ENCODE results near the gene ANKRD33.

ANKRD33 gene

DNA sequence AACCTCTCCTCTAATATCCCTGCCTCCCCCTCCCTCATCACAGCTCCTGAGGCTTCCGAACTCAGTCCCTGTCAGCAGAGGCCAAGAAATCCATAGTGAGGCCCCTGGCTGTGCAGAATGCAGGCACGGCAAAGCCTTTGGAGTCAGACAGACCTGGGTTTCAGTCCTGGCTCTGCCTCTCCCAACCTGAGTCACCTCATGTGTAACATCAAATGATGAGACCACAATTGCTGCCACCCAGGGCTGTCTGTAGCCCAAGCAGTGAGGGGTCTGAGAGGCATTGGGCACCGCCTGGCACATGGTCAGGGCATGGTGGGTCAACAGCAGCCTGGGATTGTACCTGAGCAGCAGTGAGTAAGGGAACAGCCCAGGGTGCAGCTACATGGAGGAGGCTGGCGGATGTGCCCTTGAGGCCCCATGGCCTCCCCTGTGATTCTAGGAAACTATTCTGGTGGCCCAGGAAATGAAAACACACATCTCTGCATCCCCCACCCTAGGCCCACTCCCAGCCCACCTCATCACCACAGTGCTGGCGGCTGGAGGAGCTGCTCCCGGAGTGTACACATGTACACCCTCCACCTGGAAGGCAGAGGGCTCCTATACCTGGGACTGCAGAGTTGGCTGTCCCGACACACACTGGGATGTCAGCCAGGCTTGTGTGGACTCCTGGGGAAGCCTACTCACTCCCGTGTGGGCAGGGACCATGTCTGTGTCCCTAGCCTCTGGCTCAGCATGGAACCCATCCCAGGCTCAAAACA, 7.7 kb downstream of the ANKRD33 start:
- TF ChIP-seq POLR2A (IDR thresholded peaks at IDR 0.05; ENCODE audit: low read length) (no peak), GATA1 (IDR thresholded peaks at IDR 0.05; ENCODE audit: low read depth, low read length) (no peak)
- no peak for DNase-seq

DNA sequence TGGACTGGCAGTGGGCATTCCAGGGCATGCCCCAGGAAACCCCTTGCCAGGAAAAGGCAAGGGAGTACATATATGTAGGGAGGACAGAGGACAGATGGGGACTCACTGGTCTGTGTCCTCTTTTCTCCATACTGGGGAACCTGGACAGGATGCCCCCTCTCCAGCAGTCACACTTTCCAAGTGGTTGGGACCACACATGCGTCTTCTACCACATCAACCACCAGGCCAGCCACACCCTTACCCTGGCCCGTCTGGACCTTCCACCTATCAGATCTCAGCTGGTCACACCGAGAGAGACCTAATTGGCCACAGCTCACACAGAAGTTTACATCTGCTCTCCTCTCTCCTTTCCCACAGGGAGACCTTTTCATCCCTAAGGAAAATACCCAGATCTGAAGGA, 8.3 kb downstream of the ANKRD33 start:
- TF ChIP-seq POLR2A (IDR thresholded peaks at IDR 0.05; ENCODE audit: low read length): no peak
- TF ChIP-seq GATA1 (IDR thresholded peaks at IDR 0.05; ENCODE audit: low read depth, low read length): no peak

DNA sequence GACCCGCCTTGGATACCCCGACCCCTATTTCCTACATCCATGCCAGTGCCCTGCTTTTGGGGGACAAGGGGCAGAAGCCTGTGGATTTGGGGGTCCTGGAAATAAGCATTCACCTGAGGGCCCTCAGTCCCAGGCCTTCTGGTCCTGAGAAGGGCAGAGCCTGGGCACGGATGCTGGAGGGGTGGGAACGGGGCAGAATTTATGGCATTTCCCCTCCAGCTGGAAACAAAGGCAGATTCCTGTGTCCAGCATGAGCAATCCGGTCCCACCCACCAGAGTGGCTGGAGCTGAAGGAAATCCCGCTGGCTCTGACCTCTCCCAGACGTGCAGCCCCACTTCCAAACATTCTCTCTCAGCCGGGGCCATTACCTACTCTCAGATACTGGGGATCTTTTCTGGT, 9.3 kb downstream of the ANKRD33 start:
- no peak for TF ChIP-seq GATA1 (IDR thresholded peaks at IDR 0.05; ENCODE audit: low read depth, low read length)
- no peak for TF ChIP-seq POLR2A (IDR thresholded peaks at IDR 0.05; ENCODE audit: low read length)
- no peak for DNase-seq

More for the DNA sequence above, 8.3 kb downstream of the ANKRD33 start:
- no peak for DNase-seq

DNA sequence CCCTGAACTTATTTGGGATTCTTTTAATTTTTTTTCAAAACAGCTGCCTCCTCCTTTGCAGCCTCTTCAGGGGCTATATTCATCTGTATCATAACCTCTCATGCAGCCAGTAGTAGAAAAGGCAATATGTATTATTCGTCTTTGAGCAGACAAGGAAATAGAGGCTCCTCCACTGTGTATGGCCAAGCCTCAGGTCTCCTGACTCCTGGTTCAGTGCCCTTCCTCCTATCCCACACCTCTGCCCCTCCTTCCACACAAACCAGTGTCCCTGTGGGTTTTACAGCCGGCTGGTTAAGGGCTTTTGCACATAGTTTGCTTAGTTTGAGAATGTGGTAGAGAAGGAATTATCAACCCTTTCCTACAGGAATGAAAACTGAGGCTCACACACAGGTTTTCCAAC, 10.6 kb downstream of the ANKRD33 start:
- TF ChIP-seq GATA1 (IDR thresholded peaks at IDR 0.05; ENCODE audit: low read depth, low read length) (no peak), POLR2A (IDR thresholded peaks at IDR 0.05; ENCODE audit: low read length) (no peak)
- no peak for DNase-seq

DNA sequence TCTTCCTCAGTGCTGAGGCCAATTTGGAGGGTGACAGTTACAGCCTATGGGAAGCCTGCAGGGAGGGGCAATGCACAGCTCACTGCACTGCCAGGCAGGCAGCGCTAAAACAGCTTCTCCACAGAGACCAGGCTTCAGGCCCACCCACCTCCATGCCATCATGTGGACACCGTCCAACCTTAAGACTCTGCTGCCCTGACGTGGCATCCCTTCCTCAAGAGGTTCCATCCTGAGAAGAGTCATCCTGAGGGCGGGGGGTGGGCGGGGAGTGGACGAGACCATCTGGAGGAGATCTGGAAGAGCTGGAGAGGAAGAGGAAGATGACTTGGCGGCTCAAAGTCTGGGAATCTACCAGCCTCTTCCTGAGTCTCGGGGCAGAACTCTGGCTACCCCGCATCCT, 11.0 kb downstream of the ANKRD33 start:
- DNase-seq: no peak
- TF ChIP-seq GATA1 (IDR thresholded peaks at IDR 0.05; ENCODE audit: low read depth, low read length): no peak
- TF ChIP-seq POLR2A (IDR thresholded peaks at IDR 0.05; ENCODE audit: low read length): no peak

DNA sequence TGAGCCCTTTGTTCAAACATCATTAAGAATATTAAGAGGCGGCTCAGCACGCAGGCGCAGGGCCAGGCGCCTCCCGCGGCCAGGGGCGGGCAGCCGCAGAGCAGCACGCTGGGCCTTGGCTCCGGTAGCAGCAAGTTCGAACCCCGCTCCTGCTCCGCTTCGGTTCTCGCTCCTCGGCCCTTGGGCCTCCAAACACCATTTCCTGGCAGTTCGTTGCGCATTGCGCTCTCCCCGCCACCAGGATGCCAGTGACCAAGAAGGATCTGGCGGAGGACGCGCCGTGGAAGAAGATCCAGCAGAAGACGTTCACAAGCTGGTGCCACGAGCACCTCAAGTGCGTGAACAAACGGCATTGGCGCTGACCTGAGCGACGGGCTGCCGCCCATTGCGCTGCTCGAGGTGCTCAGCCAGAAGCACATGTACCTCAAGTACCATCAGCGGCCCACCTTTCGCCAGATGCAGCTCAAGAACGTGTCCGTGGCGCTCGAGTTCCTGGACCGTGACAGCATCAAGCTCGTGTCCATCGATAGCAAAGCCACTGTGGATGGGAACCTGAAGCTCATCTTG, 12.5 kb downstream of the ANKRD33 start:
- TF ChIP-seq GATA1 (IDR thresholded peaks at IDR 0.05; ENCODE audit: low read depth, low read length) (no peak), POLR2A (IDR thresholded peaks at IDR 0.05; ENCODE audit: low read length) (no peak)
- DNase-seq: no peak

DNA sequence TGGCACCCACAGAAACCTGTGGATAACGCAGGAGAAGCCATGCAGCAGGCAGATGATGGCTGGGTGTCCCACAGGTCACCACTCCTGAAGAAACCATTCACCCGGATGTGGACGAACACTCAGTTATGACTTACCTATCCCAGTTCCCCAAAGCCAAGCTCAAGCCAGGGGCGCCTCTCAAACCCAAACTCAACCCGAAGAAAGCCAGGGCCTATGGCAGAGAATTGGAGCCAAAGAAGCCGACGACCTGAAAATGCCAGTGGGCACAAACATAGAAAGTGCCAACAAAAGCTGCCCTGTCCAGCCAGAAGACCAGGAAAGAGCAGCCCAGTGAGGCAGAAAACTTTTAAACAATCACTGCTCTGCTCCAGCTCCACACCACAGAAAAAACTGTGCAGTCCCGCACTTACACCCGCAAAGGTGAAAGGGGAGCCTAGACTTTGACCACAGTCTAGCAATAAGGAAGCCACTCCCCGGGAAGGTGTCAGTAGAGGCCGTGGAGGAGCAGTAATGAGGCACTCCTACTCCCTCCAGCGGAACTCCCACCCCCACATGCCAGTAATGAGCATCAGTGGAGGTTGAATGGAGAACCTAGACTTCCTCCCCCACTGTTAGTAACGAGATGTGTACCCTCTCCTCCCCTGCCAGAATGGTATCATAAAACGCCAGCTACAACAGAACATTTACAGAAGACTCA, 13.4 kb downstream of the ANKRD33 start:
- TF ChIP-seq POLR2A (IDR thresholded peaks at IDR 0.05; ENCODE audit: low read length) (no peak), GATA1 (IDR thresholded peaks at IDR 0.05; ENCODE audit: low read depth, low read length) (no peak)
- DNase-seq: no peak

DNA sequence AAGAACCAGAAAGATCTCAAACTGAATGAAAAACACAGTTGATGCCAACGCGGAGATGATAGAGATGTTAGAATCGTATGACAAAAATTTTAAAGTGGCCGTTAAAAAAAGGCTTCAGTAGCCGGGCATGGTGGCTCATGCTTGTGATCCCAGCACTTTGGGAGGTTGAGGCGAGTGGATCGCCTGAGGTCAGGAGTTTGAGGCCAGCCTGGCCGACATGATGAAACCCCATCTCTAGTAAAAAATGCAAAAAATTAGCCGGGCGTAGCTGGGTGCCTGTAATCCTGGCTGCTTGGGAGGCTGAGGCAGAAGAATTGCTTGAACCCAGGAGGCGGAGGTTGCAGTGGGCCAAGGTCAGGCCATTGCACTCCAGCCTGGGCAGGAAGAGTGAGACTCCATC, 14.0 kb downstream of the ANKRD33 start:
- DNase-seq: no peak
- TF ChIP-seq POLR2A (IDR thresholded peaks at IDR 0.05; ENCODE audit: low read length) (no peak), GATA1 (IDR thresholded peaks at IDR 0.05; ENCODE audit: low read depth, low read length) (no peak)

DNA sequence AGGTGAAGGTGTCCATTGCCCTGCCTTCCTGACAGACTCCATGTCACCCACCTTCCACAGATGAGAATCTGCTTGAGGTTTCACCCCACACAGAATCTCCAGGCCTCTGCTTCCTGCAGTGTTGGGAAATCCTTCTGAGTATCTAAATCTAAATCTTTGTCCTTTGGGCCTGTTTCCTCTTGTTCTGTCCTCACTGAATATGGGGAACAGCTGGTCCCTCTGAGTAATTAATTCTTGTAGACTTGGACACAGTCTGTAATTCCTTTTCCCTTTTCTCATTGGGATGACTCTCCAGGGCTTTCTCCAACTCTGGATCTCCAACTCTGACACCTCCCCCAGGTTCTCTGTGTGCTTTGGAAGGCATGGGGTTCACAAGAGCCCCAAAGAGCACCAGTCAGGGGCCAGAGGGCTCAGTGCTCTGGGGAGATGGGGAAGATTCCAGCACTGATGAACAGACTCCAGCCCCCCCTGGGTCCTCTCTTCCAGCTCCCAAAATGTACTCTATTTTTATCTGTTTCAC, 17.1 kb downstream of the ANKRD33 start:
- TF ChIP-seq GATA1 (IDR thresholded peaks at IDR 0.05; ENCODE audit: low read depth, low read length) (no peak), POLR2A (IDR thresholded peaks at IDR 0.05; ENCODE audit: low read length) (no peak)
- DNase-seq: no peak

DNA sequence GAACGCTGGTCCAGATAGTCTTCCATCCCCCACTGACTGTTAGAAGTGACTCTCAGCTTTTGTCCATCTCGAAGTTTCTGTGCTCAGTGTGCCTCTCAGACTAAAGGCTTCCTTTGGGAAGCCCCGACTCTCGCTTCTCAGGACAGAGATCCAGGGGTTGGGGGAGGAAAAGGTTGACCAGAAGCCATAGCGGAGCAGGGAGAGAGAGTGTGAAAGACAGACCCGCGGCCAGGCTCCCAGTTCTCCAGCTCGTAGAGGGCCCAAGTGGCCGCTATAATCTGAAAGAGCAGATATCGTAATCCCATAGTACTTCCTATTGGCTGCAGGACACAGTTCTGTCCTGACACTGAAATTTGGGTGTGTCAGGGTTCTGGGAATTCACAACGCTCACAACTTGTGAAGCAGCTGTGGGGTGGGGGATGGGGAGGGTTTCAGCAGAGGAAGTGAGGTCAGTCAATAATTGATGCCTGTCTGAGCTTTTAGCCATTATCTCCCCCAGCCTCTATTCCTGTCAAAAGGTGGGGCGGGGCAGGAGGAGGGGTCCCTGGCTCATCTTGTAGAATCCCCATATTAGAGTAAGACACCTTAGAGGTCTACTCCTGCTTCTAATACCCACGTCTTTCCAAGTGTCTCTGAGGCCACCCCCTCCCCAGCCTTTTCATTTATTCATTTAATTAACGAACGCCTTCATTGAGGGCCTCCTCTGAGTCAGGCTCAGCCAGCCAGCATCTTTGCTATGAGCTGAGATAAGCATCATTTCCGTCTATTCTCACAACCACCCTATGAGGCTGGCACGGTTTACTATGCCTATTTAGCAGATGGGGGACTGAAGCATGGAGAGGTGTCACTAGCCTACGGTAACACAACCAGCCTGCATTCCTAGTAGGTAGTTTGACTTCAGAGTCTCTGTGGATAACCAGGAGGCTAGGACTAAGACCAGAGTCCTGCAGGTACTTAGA, 17.8 kb downstream of the ANKRD33 start:
- no peak for TF ChIP-seq POLR2A (IDR thresholded peaks at IDR 0.05; ENCODE audit: low read length)
- no peak for TF ChIP-seq GATA1 (IDR thresholded peaks at IDR 0.05; ENCODE audit: low read depth, low read length)
- peak; percentile 65 to 66 for DNase-seq

DNA sequence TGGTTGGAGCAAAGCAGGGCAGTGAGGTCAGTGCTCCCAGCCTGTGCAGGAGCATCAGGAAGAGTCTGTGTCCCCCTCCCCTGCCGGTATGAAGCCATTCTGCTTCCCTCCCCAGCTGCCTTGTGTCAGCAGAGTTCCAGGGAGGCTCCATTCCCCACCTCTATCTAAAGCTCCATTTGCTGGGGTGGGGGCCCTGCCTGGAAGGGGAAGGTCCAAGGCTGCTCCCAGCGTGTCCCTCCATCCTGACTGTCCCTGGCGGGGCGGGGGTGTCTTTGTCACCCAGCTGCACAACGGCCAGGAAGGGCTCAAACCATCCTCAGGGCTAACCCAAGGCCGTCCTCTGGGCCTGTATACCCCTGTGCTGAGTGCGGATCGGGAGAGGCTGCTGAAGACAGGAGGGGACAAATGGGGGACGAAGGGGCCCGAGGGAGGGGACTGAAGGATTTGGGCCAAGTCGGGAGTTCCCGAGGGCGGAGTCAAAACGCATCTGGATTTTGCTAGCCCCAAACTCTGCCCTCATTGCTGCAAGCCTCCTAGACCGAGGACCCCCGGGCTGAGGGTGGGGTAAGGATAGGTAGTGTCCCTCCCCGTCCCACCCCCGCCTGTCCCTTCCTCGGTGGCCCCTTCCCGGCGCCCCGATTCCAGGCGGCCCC, 18.7 kb downstream of the ANKRD33 start:
- DNase-seq: no peak
- no peak for TF ChIP-seq GATA1 (IDR thresholded peaks at IDR 0.05; ENCODE audit: low read depth, low read length)
- TF ChIP-seq POLR2A (IDR thresholded peaks at IDR 0.05; ENCODE audit: low read length): no peak

DNA sequence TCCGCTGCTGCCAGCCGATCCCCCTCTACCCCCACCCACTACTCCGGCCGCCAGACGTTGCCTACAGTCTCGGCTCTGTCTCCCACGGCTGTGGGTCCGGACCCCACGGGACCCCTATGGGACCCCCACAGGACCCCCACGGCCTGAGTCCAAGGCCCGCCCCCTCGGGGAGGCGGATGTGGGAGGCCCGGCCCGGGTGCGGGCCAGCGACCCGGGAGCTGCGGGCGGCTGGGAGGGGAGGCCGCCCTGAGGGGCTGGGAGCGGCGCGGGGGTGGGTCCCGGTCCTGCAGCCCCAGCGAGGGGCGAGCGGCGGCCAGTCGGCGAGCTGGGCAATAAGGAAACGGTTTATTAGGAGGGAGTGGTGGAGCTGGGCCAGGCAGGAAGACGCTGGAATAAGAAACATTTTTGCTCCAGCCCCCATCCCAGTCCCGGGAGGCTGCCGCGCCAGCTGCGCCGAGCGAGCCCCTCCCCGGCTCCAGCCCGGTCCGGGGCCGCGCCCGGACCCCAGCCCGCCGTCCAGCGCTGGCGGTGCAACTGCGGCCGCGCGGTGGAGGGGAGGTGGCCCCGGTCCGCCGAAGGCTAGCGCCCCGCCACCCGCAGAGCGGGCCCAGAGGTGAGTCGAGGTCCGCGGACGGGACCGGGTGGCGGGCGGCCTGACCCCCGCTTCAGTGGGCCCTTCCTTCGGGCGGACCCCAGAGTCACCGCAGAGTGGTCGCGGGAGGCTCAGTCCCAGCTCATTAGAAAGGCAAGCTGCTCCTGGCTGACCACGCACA, 19.4 kb downstream of the ANKRD33 start, which contains the start of gene ACVRL1:
ACVRL1 (plus strand) TSS at position 422 of the 773 bp plus-strand sequence. CDS start 4,971 bp downstream, outside the sequence.
- DNase-seq: no peak
- TF ChIP-seq GATA1 (IDR thresholded peaks at IDR 0.05; ENCODE audit: low read depth, low read length) (no peak), POLR2A (IDR thresholded peaks at IDR 0.05; ENCODE audit: low read length) (no peak)

Data from erythroblast (primary cell).